ENCODE measurements around the gene RNF157. TPM values are rescaled to one million over a fixed set of nuclear protein-coding genes. Genes with fewer than 3 reads are reported as not detected.

Gene RNF157
- total RNA-seq, 2 donors from 2014 or later, result 9.6 to 11.2 TPM

- WGBS, 2 experiments (ENCODE audit: insufficient coverage in 1 of 2, insufficient read length in 1 of 2), result 1% methylated on average over 41 to 59 of the region's 59 CpGs
- Histone ChIP-seq H3K36me3 (ENCODE audit: control insufficient read depth, insufficient read depth, low read length) (no peaks in the 10 kb centered on the region), H3K9me3 (ENCODE audit: control insufficient read depth, low read length) (no peaks in the 10 kb centered on the region), H3K4me3 (ENCODE audit: low read length) (peak within 1 kb of the TSS; percentile 79), H3K4me1 (ENCODE audit: control insufficient read depth, insufficient read depth, low read length) (peaks cover 27% of the 10 kb centered on the region), H3K27me3 (ENCODE audit: control insufficient read depth, insufficient read depth, low read length, poor library complexity, severe bottlenecking) (peaks cover 72% of the 10 kb centered on the region), H3K27ac (ENCODE audit: low read depth, low read length) (peak within 1 kb of the TSS; percentile 69), H3K9ac (ENCODE audit: extremely low read depth, low read length, poor library complexity, severe bottlenecking) (peak within 1 kb of the TSS; percentile 68)
- TF ChIP-seq, protein P1, sequence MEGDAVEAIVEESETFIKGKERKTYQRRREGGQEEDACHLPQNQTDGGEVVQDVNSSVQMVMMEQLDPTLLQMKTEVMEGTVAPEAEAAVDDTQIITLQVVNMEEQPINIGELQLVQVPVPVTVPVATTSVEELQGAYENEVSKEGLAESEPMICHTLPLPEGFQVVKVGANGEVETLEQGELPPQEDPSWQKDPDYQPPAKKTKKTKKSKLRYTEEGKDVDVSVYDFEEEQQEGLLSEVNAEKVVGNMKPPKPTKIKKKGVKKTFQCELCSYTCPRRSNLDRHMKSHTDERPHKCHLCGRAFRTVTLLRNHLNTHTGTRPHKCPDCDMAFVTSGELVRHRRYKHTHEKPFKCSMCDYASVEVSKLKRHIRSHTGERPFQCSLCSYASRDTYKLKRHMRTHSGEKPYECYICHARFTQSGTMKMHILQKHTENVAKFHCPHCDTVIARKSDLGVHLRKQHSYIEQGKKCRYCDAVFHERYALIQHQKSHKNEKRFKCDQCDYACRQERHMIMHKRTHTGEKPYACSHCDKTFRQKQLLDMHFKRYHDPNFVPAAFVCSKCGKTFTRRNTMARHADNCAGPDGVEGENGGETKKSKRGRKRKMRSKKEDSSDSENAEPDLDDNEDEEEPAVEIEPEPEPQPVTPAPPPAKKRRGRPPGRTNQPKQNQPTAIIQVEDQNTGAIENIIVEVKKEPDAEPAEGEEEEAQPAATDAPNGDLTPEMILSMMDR (conservative IDR thresholded peaks at IDR 0.05), result no peak
- DNase-seq, result peak; percentile 100
- H3K36me3 Mint-ChIP-seq (ENCODE audit: low read depth), result peaks cover 8% of the 10 kb centered on the region
- peaks cover 84% of the 10 kb centered on the region for H3K27me3 Mint-ChIP-seq (ENCODE audit: insufficient read depth)
- no peaks in the 10 kb centered on the region for H3K9me3 Mint-ChIP-seq
- H3K4me3 Mint-ChIP-seq, result peak within 1 kb of the TSS; percentile 82
- peak within 1 kb of the TSS; percentile 86 for H3K27ac Mint-ChIP-seq
- H3K4me1 Mint-ChIP-seq, result peaks cover 55% of the 10 kb centered on the region
Observed at GRCh38 chr17:76141212-76142038, 98.9 kb downstream of the RNF157 start, which contains the start of gene FOXJ1. TSS of gene FOXJ1 (minus strand) at chr17:76141245. CDS start at chr17:76140395, 850 bp downstream.

- no peak overlapping the region for H3K27ac Mint-ChIP-seq
- peak overlapping the region; percentile 82 for H3K4me3 Mint-ChIP-seq
- Histone ChIP-seq H3K27ac (ENCODE audit: low read depth, low read length) (peak overlapping the region; percentile 57), H3K27me3 (ENCODE audit: control insufficient read depth, insufficient read depth, low read length, poor library complexity, severe bottlenecking) (peaks cover 79% of the 10 kb centered on the region), H3K4me3 (ENCODE audit: low read length) (peak overlapping the region; percentile 79), H3K9ac (ENCODE audit: extremely low read depth, low read length, poor library complexity, severe bottlenecking) (no peak overlapping the region), H3K36me3 (ENCODE audit: control insufficient read depth, insufficient read depth, low read length) (no peaks in the 10 kb centered on the region), H3K4me1 (ENCODE audit: control insufficient read depth, insufficient read depth, low read length) (peaks cover 29% of the 10 kb centered on the region), H3K9me3 (ENCODE audit: control insufficient read depth, low read length) (no peaks in the 10 kb centered on the region)
- peaks cover 88% of the 10 kb centered on the region for H3K27me3 Mint-ChIP-seq (ENCODE audit: insufficient read depth)
- no peaks in the 10 kb centered on the region for H3K9me3 Mint-ChIP-seq
- 0 to 5% methylated on average over 2 to 24 of the region's 24 CpGs for WGBS, 2 experiments (ENCODE audit: insufficient coverage in 1 of 2, insufficient read length in 1 of 2)
- no peak for DNase-seq
- TF ChIP-seq, protein P1 (conservative IDR thresholded peaks at IDR 0.05), result no peak
- peaks cover 55% of the 10 kb centered on the region for H3K4me1 Mint-ChIP-seq
- H3K36me3 Mint-ChIP-seq (ENCODE audit: low read depth), result peaks cover 8% of the 10 kb centered on the region
Observed at GRCh38 chr17:76140661-76141211, 99.6 kb downstream of the RNF157 start.

GRCh38 chr17:76139801-76140660, 100.3 kb downstream of the RNF157 start:
- no peaks in the 10 kb centered on the region for H3K9me3 Mint-ChIP-seq
- Histone ChIP-seq H3K9ac (ENCODE audit: extremely low read depth, low read length, poor library complexity, severe bottlenecking) (no peak overlapping the region), H3K27ac (ENCODE audit: low read depth, low read length) (no peak overlapping the region), H3K4me3 (ENCODE audit: low read length) (peak overlapping the region; percentile 79), H3K4me1 (ENCODE audit: control insufficient read depth, insufficient read depth, low read length) (peaks cover 29% of the 10 kb centered on the region), H3K9me3 (ENCODE audit: control insufficient read depth, low read length) (no peaks in the 10 kb centered on the region), H3K36me3 (ENCODE audit: control insufficient read depth, insufficient read depth, low read length) (no peaks in the 10 kb centered on the region), H3K27me3 (ENCODE audit: control insufficient read depth, insufficient read depth, low read length, poor library complexity, severe bottlenecking) (peaks cover 86% of the 10 kb centered on the region)
- peak; percentile 80 for DNase-seq
- peaks cover 91% of the 10 kb centered on the region for H3K27me3 Mint-ChIP-seq (ENCODE audit: insufficient read depth)
- H3K4me3 Mint-ChIP-seq, result peak overlapping the region; percentile 82
- H3K4me1 Mint-ChIP-seq, result peaks cover 54% of the 10 kb centered on the region
- TF ChIP-seq, protein P1 (conservative IDR thresholded peaks at IDR 0.05), result peak; percentile 62
- peaks cover 8% of the 10 kb centered on the region for H3K36me3 Mint-ChIP-seq (ENCODE audit: low read depth)
- H3K27ac Mint-ChIP-seq, result peak overlapping the region; percentile 87
- WGBS, 2 experiments (ENCODE audit: insufficient coverage in 1 of 2, insufficient read length in 1 of 2), result 9 to 17% methylated on average over 40 to 78 of the region's 78 CpGs

Measured in endodermal cell (in vitro differentiated cells).